CD14-positive monocyte (primary cell): ENCODE measurements around the gene RFX6. TPM values are rescaled to one million over a fixed set of nuclear protein-coding genes. Genes with fewer than 3 reads are reported as not detected.

Experiments
- DNase-seq, 3 donors: peaks; one replicate each; pipeline ENCODE4 v3.0.0-alpha.2; 2011 to 2022
- H2AFZ ChIP-seq: 2 replicates; pipeline ENCODE4 v1.6.0; 2012; ENCODE audit warnings: mild to moderate bottlenecking, low read depth, low read length, inconsistent platforms; ENCODE audit not compliant: insufficient read depth, poor library complexity, severe bottlenecking
- H3K27ac ChIP-seq, 2 donors: 1 replicate in 1 of 2; 2 replicates in 1 of 2; pipeline ENCODE4 v1.5.1; 2012 to 2013; ENCODE audit warnings: low read length in 2 of 2, control low read depth in 1 of 2, inconsistent platforms in 1 of 2, low read depth in 1 of 2, mild to moderate bottlenecking in 1 of 2
- H3K27me3 ChIP-seq, 2 donors: one replicate each; pipeline versions ENCODE4 v1.6.0 to v1.6.1; 2011 to 2013; ENCODE audit warnings: low read length in 2 of 2; ENCODE audit not compliant: control insufficient read depth in 2 of 2, insufficient read depth in 2 of 2
- H3K36me3 ChIP-seq, 2 donors: replicated peaks in 1 of 2; 1 replicate in 1 of 2; 2 replicates in 1 of 2; pipeline versions ENCODE4 v1.5.1 to v1.6.1; 2012 to 2013; ENCODE audit warnings: low read length in 2 of 2, control low read depth in 1 of 2, inconsistent platforms in 1 of 2, mild to moderate bottlenecking in 1 of 2; ENCODE audit not compliant: insufficient read depth in 2 of 2, control insufficient read depth in 1 of 2
- H3K4me1 ChIP-seq, 2 donors: 1 replicate in 1 of 2; 2 replicates in 1 of 2; pipeline versions ENCODE4 v1.5.1 to v1.6.1; 2012 to 2013; ENCODE audit warnings: low read length in 2 of 2, control low read depth in 1 of 2, inconsistent platforms in 1 of 2, mild to moderate bottlenecking in 1 of 2, moderate library complexity in 1 of 2; ENCODE audit not compliant: insufficient read depth in 2 of 2, control insufficient read depth in 1 of 2
- H3K4me2 ChIP-seq: replicated peaks from 2 replicates; pipeline ENCODE3; 2012; ENCODE audit warnings: low read length, moderate library complexity, mild to moderate bottlenecking; ENCODE audit not compliant: poor library complexity, severe bottlenecking; ENCODE audit errors: extremely low read depth
- H3K4me3 ChIP-seq, 3 experiments: fragments of 200-600 bp in 1 of 3; sonication (generic) in 1 of 3; replicated peaks in 1 of 3; 1 replicate in 2 of 3; 2 replicates in 1 of 3; pipeline ENCODE4 v1.5.1; 2011 to 2013; ENCODE audit warnings: low read length in 3 of 3, mild to moderate bottlenecking in 3 of 3, control low read depth in 2 of 3, low read depth in 2 of 3, inconsistent platforms in 1 of 3, moderate library complexity in 1 of 3
- H3K79me2 ChIP-seq: 2 replicates; pipeline ENCODE4 v1.6.0; 2012; ENCODE audit warnings: mild to moderate bottlenecking, control low read depth, inconsistent platforms, low read length, moderate library complexity; ENCODE audit not compliant: insufficient read depth
- H3K9ac ChIP-seq: 2 replicates; pipeline ENCODE4 v1.6.0; 2017; ENCODE audit warnings: low read length, mild to moderate bottlenecking; ENCODE audit not compliant: insufficient read depth, poor library complexity, severe bottlenecking
- H3K9me3 ChIP-seq, 2 donors: replicated peaks in 1 of 2; 1 replicate in 1 of 2; 2 replicates in 1 of 2; pipeline versions ENCODE4 v1.5.1 to v1.6.1; 2012 to 2013; ENCODE audit warnings: low read length in 2 of 2, control low read depth in 1 of 2; ENCODE audit not compliant: control insufficient read depth in 1 of 2, insufficient read depth in 1 of 2
- H4K20me1 ChIP-seq: 2 replicates; pipeline ENCODE4 v1.6.0; 2012; ENCODE audit warnings: mild to moderate bottlenecking, low read length, control low read depth, moderate library complexity; ENCODE audit not compliant: insufficient read depth
- H3K27ac Mint-ChIP-seq, 7 donors: one replicate each; pipeline ENCODE4 v1.8.0; 2020; ENCODE audit warnings: mild to moderate bottlenecking in 7 of 7, mixed read lengths in 7 of 7, moderate library complexity in 6 of 7, inconsistent platforms in 2 of 7
- H3K27me3 Mint-ChIP-seq, 3 donors: one replicate each; pipeline ENCODE4 v1.8.0; 2021 to 2022; ENCODE audit warnings: low read depth in 3 of 3, mild to moderate bottlenecking in 3 of 3, mixed read lengths in 3 of 3, moderate library complexity in 3 of 3, inconsistent platforms in 1 of 3
- H3K36me3 Mint-ChIP-seq, 2 donors: one replicate each; pipeline ENCODE4 v1.8.0; 2020; ENCODE audit warnings: mixed read lengths in 2 of 2, inconsistent platforms in 1 of 2, mild to moderate bottlenecking in 1 of 2
- H3K4me1 Mint-ChIP-seq: one replicate; pipeline ENCODE4 v1.8.0; 2020; ENCODE audit warnings: mild to moderate bottlenecking, mixed read lengths
- H3K4me3 Mint-ChIP-seq, 2 donors: one replicate each; pipeline ENCODE4 v1.8.0; 2020; ENCODE audit warnings: mild to moderate bottlenecking in 2 of 2, mixed read lengths in 2 of 2, moderate library complexity in 1 of 2
- H3K9me3 Mint-ChIP-seq, 7 donors: one replicate each; pipeline ENCODE4 v1.8.0; 2020 to 2022; ENCODE audit warnings: mixed read lengths in 7 of 7, mild to moderate bottlenecking in 6 of 7, moderate library complexity in 6 of 7, inconsistent platforms in 2 of 7
- CTCF ChIP-seq: fragments of 200-600 bp; IDR thresholded peaks from one replicate; pipeline ENCODE4 v1.8.0; 2022; ENCODE audit warnings: antibody characterized with exemption, mild to moderate bottlenecking
- WGBS: methylation state at CpG from one replicate; pipeline ENCODE4 v1.1.5; 2013; ENCODE audit warnings: missing lambda C conversion rate; ENCODE audit not compliant: insufficient coverage; 5-methylcytosine and 5-hydroxymethylcytosine counted together
- intact Hi-C, 2 donors: fragments of 100-400 bp; cut with micrococcal nuclease; formaldehyde crosslinking; loops; one replicate each; pipeline versions ENCODE4 v1.15.0 to v1.15.1; 2023
- polyA minus RNA-seq: library from RNA; depleted of rRNA, polyadenylated mRNA; stranded (reverse); fragments of >200 nt; gene quantifications from 2 replicates; pipeline ENCODE4 v1.2.3, GENCODE V29; 2012
- polyA plus RNA-seq, 3 donors: library from polyadenylated mRNA; depleted of rRNA in 1 of 3; unstranded in 2 of 3; stranded (reverse) in 1 of 3; fragments of 300-500 nt in 2 of 3; fragments of >200 nt in 1 of 3; fragmentation: Illumina TruSeq in 2 of 3; gene quantifications; 1 replicate in 2 of 3; 2 replicates in 1 of 3; pipeline ENCODE4 v1.2.3, GENCODE V29; 2012 to 2021
- total RNA-seq, 12 experiments: library from RNA in 1 of 12; stranded (reverse) in 1 of 12; fragments of 120-200 nt in 1 of 12; gene quantifications; one replicate each; pipeline ENCODE4 v1.2.4 and lab custom pipeline; 2013 to 2026; ENCODE audit warnings: mixed read lengths in 6 of 12, inconsistent platforms in 1 of 12

RFX6 gene
- 0.06 TPM for total RNA-seq (2013)
- polyA plus RNA-seq (not detected), polyA minus RNA-seq (under 0.01 TPM in 1 of 2 replicates, not detected in the other), total RNA-seq (lab: John Stamatoyannopoulos, UW) (0 to 1.1 (median 0.04) reads per million in 11 experiments)

GRCh38 chr6:116876635-116877611, at the start of gene RFX6:
Gene RFX6 (plus strand): TSS chr6:116877242. CDS start chr6:116877276, 34 bp downstream.
- Histone ChIP-seq H2AFZ (no peak within 1 kb of the TSS), H3K27me3 (peaks cover 41 to 48% of the 10 kb centered on the region in 2 donors), H3K9ac (no peak within 1 kb of the TSS), H3K4me2 (no peak within 1 kb of the TSS), H3K9me3 (peaks cover 3 to 16% of the 10 kb centered on the region in 2 donors), H3K4me3 (no peak within 1 kb of the TSS), H3K4me1 (no peaks in the 10 kb centered on the region), H3K79me2 (no peaks in the 10 kb centered on the region), H3K27ac (no peak within 1 kb of the TSS), H4K20me1 (no peaks in the 10 kb centered on the region), H3K36me3 (no peaks in the 10 kb centered on the region)
- intact Hi-C loops, result no loop called here
- DNase-seq, result no peak
- H3K27me3 Mint-ChIP-seq, result peaks cover 29 to 38% (median 31%) of the 10 kb centered on the region in 3 donors
- no peak within 1 kb of the TSS for H3K27ac Mint-ChIP-seq
- peak within 1 kb of the TSS in 1 of 2 donors; percentile 81 for H3K4me3 Mint-ChIP-seq
- peaks cover 2% of the 10 kb centered on the region for H3K4me1 Mint-ChIP-seq
- TF ChIP-seq CTCF, result no peak
- H3K9me3 Mint-ChIP-seq, result peaks cover 3 to 18% (median 9%) of the 10 kb centered on the region in 7 donors
- 2% methylated on average over 55 of the region's 73 CpGs for WGBS
- peaks cover 3 to 4% of the 10 kb centered on the region in 2 donors for H3K36me3 Mint-ChIP-seq

- H3K27me3 Mint-ChIP-seq, result peaks cover 0 to 3% (median 0%) of the 10 kb centered on the region in 3 donors
Observed at GRCh38 chr6:116827561-116828240, 49.3 kb upstream of the RFX6 start.

More at GRCh38 chr6:116827561-116828240, 49.3 kb upstream of the RFX6 start:
- WGBS, result no CpG with 5 or more reads among the region's 2 CpGs
- no peak overlapping the region for H3K9ac ChIP-seq
- Mint-ChIP-seq H3K27ac (no peak overlapping the region), H3K9me3 (peaks cover 0 to 5% (median 2%) of the 10 kb centered on the region in 7 donors), H3K36me3 (no peaks in the 10 kb centered on the region), H3K4me1 (no peaks in the 10 kb centered on the region), H3K4me3 (no peak overlapping the region)
- H3K27ac ChIP-seq, result no peak overlapping the region
- H3K36me3 ChIP-seq, result no peaks in the 10 kb centered on the region
- no peaks in the 10 kb centered on the region for H3K27me3 ChIP-seq
- TF ChIP-seq CTCF, result no peak
- intact Hi-C loops, result no loop called here
- H3K4me2 ChIP-seq, result no peak overlapping the region
- H3K79me2 ChIP-seq, result no peaks in the 10 kb centered on the region
- DNase-seq, result no peak
- no peak overlapping the region for H2AFZ ChIP-seq
- no peak overlapping the region for H3K4me3 ChIP-seq
- H3K9me3 ChIP-seq, result no peaks in the 10 kb centered on the region
- H3K4me1 ChIP-seq, result no peaks in the 10 kb centered on the region
- H4K20me1 ChIP-seq, result no peaks in the 10 kb centered on the region
